HepG2 (cell line): ENCODE data around the gene PTGR3. TPM values are rescaled to one million over a fixed set of nuclear protein-coding genes. Genes with fewer than 3 reads are reported as not detected.

Experiments
- ARNT2 ChIP-seq: sonication (generic); formaldehyde crosslinking; IDR thresholded peaks from 2 replicates; pipeline ENCODE4 v1.8.0; 2022; ENCODE audit warnings: mild to moderate bottlenecking, low read depth, missing genetic modification reagents, moderate library complexity
- ETV6 ChIP-seq: sonication (generic); formaldehyde crosslinking; conservative IDR thresholded peaks from 2 replicates; pipeline ENCODE4 v1.4.0; 2020; ENCODE audit warnings: missing genetic modification reagents
- GABPB1 ChIP-seq: IDR thresholded peaks from 2 replicates; pipeline ENCODE4 v1.6.1; 2016; ENCODE audit warnings: mild to moderate bottlenecking, missing genetic modification reagents, moderate library complexity, missing compliant biosample characterization
- HOXA3 ChIP-seq: sonication (generic); formaldehyde crosslinking; IDR thresholded peaks from 2 replicates; pipeline ENCODE4 v1.5.0; 2020; ENCODE audit warnings: missing genetic modification reagents
- JARID2 ChIP-seq: sonication (generic); formaldehyde crosslinking; IDR thresholded peaks from 2 replicates; pipeline ENCODE4 v1.8.1; 2023; ENCODE audit warnings: missing genetic modification reagents, inconsistent platforms; ENCODE audit not compliant: insufficient replicate concordance
- KDM4B ChIP-seq: sonication (generic); formaldehyde crosslinking; IDR thresholded peaks from 2 replicates; pipeline ENCODE4 v1.4.0; 2020; ENCODE audit warnings: missing genetic modification reagents
- KMT2A ChIP-seq: sonication (generic); formaldehyde crosslinking; IDR thresholded peaks from 2 replicates; pipeline ENCODE4 v1.4.0; 2020; ENCODE audit warnings: missing genetic modification reagents
- MXI1 ChIP-seq: IDR thresholded peaks from 3 replicates; pipeline ENCODE4 v1.6.1; 2012; ENCODE audit warnings: low read depth, low read length, inconsistent platforms, borderline replicate concordance
- NFKB2 ChIP-seq: sonication (generic); formaldehyde crosslinking; IDR thresholded peaks from 2 replicates; pipeline ENCODE4 v1.4.0; 2020; ENCODE audit warnings: missing genetic modification reagents, borderline replicate concordance
- NR2C2 ChIP-seq: sonication (generic); formaldehyde crosslinking; IDR thresholded peaks from 2 replicates; pipeline ENCODE4 v1.4.0; 2020; ENCODE audit warnings: missing genetic modification reagents, mild to moderate bottlenecking, moderate library complexity, borderline replicate concordance
- RCOR2 ChIP-seq: IDR thresholded peaks from 2 replicates; pipeline ENCODE4 v1.6.1; 2016; ENCODE audit warnings: missing biosample characterization, missing genetic modification reagents
- RXRA ChIP-seq: sonication (generic); formaldehyde crosslinking; IDR thresholded peaks from 2 replicates; pipeline ENCODE4 v1.5.1; 2020; ENCODE audit warnings: missing genetic modification reagents
- ZBTB38 ChIP-seq: sonication (generic); formaldehyde crosslinking; IDR thresholded peaks from 2 replicates; pipeline ENCODE4 v1.5.1; 2020; ENCODE audit warnings: mild to moderate bottlenecking, missing genetic modification reagents
- ZNF235 ChIP-seq: sonication (generic); formaldehyde crosslinking; IDR thresholded peaks from 2 replicates; pipeline ENCODE4 v1.8.1; 2023; ENCODE audit warnings: mild to moderate bottlenecking, missing genetic modification reagents, borderline replicate concordance
- ZNF292 ChIP-seq: sonication (generic); formaldehyde crosslinking; IDR thresholded peaks from 2 replicates; pipeline ENCODE4 v1.8.1; 2022; ENCODE audit warnings: mild to moderate bottlenecking, low read depth, missing genetic modification reagents, borderline replicate concordance
- ZNF44 ChIP-seq: sonication (generic); formaldehyde crosslinking; IDR thresholded peaks from 2 replicates; pipeline ENCODE4 v1.5.1; 2020; ENCODE audit warnings: mild to moderate bottlenecking, missing genetic modification reagents
- polyA plus RNA-seq, 8 experiments: library from polyadenylated mRNA; depleted of rRNA in 3 of 8; stranded (reverse) in 7 of 8; unstranded in 1 of 8; fragments of >200 nt; fragmentation: Illumina TruSeq in 4 of 8; extraction: Trizol in 4 of 8; gene quantifications; 2 replicates each; pipeline versions ENCODE4 v1.2.1 to v1.2.3, GENCODE V29; 2011 to 2016; ENCODE audit warnings: low read depth in 4 of 8, missing spikeins in 1 of 8, mixed read lengths in 1 of 8; ENCODE audit not compliant: insufficient read depth in 1 of 8
- total RNA-seq, 5 experiments: library from RNA; depleted of rRNA; stranded (reverse); fragments of >200 nt; fragmentation: Illumina TruSeq; extraction: Trizol; gene quantifications; 2 replicates each; pipeline ENCODE4 v1.2.3, GENCODE V29; 2016; ENCODE audit warnings: low read depth in 1 of 5
- TF ChIP-seq, protein P1 (sequence below): sonication (generic); formaldehyde crosslinking; IDR thresholded peaks from 2 replicates; pipeline ENCODE4 v1.5.1; 2020; ENCODE audit warnings: missing genetic modification reagents, mild to moderate bottlenecking, borderline replicate concordance
- TF ChIP-seq, protein P2 (sequence below): sonication (generic); formaldehyde crosslinking; IDR thresholded peaks from 2 replicates; pipeline ENCODE4 v1.9.0; 2021; ENCODE audit warnings: mild to moderate bottlenecking, missing genetic modification reagents
- TF ChIP-seq, protein P3 (sequence below): sonication (generic); formaldehyde crosslinking; IDR thresholded peaks from 2 replicates; pipeline ENCODE4 v1.4.0; 2020; ENCODE audit warnings: mild to moderate bottlenecking, missing genetic modification reagents

Gene PTGR3
- total and polyA plus RNA-seq, 2 of the 13 experiments (the other 11 are each of a cell fraction or from before 2014, with no cell fraction given): 11.5 to 25.3 TPM

DNA sequence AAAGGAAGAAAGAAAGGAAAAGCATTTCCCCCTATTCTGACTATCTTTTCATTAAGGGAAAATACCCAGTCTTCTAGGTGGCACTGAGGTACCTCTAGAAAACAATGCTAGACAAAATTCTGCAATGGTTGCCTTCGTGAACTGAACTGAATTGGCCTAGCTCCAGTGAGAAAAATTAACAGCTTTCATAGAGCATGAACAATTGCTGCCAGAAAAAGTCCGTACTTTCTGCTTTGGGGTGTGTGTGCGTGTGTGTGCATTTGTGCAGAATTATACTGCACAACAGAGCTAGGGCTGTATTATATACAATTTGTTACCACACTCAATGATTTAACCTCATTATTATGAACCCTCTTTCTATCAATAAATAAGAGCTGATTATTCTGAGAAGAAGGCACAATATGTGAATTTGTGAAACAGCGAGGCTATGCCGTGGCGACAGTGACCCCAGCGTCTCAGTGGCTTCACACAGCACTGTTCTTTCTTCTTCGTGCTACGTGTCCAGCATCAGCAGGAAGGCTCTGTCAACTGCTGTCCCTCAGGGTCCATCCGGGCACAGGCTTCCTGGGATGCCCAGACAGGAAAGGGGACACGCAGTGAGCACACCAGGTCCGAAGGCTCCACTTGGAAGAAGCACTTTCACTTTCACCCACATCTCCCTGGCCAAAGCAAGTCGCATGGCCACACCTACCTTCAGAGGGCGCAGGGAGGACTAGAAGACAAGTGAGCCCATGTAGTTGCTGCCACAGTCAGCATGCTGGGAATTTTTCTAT lies 47.5 kb downstream of the PTGR3 start (continued):
- TF ChIP-seq, protein P1, sequence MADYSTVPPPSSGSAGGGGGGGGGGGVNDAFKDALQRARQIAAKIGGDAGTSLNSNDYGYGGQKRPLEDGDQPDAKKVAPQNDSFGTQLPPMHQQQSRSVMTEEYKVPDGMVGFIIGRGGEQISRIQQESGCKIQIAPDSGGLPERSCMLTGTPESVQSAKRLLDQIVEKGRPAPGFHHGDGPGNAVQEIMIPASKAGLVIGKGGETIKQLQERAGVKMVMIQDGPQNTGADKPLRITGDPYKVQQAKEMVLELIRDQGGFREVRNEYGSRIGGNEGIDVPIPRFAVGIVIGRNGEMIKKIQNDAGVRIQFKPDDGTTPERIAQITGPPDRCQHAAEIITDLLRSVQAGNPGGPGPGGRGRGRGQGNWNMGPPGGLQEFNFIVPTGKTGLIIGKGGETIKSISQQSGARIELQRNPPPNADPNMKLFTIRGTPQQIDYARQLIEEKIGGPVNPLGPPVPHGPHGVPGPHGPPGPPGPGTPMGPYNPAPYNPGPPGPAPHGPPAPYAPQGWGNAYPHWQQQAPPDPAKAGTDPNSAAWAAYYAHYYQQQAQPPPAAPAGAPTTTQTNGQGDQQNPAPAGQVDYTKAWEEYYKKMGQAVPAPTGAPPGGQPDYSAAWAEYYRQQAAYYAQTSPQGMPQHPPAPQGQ (CRISPR knock-in tag): no peak
- peak; percentile 61; the same call in 1 of the 3 replicates for TF ChIP-seq MXI1
- no peak for TF ChIP-seq JARID2 (CRISPR knock-in tag)
- peak; percentile 55; the same call in 1 of the 2 replicates for TF ChIP-seq ZNF292
- TF ChIP-seq GABPB1: peak; percentile 73
- no peak for TF ChIP-seq NR2C2 (CRISPR knock-in tag)
- TF ChIP-seq, protein P2, sequence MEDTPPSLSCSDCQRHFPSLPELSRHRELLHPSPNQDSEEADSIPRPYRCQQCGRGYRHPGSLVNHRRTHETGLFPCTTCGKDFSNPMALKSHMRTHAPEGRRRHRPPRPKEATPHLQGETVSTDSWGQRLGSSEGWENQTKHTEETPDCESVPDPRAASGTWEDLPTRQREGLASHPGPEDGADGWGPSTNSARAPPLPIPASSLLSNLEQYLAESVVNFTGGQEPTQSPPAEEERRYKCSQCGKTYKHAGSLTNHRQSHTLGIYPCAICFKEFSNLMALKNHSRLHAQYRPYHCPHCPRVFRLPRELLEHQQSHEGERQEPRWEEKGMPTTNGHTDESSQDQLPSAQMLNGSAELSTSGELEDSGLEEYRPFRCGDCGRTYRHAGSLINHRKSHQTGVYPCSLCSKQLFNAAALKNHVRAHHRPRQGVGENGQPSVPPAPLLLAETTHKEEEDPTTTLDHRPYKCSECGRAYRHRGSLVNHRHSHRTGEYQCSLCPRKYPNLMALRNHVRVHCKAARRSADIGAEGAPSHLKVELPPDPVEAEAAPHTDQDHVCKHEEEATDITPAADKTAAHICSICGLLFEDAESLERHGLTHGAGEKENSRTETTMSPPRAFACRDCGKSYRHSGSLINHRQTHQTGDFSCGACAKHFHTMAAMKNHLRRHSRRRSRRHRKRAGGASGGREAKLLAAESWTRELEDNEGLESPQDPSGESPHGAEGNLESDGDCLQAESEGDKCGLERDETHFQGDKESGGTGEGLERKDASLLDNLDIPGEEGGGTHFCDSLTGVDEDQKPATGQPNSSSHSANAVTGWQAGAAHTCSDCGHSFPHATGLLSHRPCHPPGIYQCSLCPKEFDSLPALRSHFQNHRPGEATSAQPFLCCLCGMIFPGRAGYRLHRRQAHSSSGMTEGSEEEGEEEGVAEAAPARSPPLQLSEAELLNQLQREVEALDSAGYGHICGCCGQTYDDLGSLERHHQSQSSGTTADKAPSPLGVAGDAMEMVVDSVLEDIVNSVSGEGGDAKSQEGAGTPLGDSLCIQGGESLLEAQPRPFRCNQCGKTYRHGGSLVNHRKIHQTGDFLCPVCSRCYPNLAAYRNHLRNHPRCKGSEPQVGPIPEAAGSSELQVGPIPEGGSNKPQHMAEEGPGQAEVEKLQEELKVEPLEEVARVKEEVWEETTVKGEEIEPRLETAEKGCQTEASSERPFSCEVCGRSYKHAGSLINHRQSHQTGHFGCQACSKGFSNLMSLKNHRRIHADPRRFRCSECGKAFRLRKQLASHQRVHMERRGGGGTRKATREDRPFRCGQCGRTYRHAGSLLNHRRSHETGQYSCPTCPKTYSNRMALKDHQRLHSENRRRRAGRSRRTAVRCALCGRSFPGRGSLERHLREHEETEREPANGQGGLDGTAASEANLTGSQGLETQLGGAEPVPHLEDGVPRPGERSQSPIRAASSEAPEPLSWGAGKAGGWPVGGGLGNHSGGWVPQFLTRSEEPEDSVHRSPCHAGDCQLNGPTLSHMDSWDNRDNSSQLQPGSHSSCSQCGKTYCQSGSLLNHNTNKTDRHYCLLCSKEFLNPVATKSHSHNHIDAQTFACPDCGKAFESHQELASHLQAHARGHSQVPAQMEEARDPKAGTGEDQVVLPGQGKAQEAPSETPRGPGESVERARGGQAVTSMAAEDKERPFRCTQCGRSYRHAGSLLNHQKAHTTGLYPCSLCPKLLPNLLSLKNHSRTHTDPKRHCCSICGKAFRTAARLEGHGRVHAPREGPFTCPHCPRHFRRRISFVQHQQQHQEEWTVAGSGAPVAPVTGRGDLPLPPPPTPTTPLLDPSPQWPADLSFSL (CRISPR knock-in tag): 0 out of 2 replicates have a peak, but pooled peaks have one; percentile 27
- TF ChIP-seq, protein P3, sequence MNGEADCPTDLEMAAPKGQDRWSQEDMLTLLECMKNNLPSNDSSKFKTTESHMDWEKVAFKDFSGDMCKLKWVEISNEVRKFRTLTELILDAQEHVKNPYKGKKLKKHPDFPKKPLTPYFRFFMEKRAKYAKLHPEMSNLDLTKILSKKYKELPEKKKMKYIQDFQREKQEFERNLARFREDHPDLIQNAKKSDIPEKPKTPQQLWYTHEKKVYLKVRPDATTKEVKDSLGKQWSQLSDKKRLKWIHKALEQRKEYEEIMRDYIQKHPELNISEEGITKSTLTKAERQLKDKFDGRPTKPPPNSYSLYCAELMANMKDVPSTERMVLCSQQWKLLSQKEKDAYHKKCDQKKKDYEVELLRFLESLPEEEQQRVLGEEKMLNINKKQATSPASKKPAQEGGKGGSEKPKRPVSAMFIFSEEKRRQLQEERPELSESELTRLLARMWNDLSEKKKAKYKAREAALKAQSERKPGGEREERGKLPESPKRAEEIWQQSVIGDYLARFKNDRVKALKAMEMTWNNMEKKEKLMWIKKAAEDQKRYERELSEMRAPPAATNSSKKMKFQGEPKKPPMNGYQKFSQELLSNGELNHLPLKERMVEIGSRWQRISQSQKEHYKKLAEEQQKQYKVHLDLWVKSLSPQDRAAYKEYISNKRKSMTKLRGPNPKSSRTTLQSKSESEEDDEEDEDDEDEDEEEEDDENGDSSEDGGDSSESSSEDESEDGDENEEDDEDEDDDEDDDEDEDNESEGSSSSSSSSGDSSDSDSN: peak; percentile 61
- no peak for TF ChIP-seq RCOR2 (CRISPR knock-in tag)
- no peak for TF ChIP-seq KDM4B (CRISPR knock-in tag)
- TF ChIP-seq RXRA (CRISPR knock-in tag): peak; percentile 52; the same call in 1 of the 2 replicates
- no peak for TF ChIP-seq ZNF44
- no peak for TF ChIP-seq NFKB2 (CRISPR knock-in tag)
- 0 out of 2 replicates have a peak, but pooled peaks have one; percentile 19 for TF ChIP-seq HOXA3
- TF ChIP-seq ARNT2: no peak
- no peak for TF ChIP-seq ETV6
- TF ChIP-seq ZBTB38 (CRISPR knock-in tag): no peak
- TF ChIP-seq KMT2A: peak; percentile 87
- TF ChIP-seq ZNF235 (CRISPR knock-in tag): no peak
